ENCODE results near the gene TMEM52. TPM values are rescaled to one million over a fixed set of nuclear protein-coding genes. Genes with fewer than 3 reads are reported as not detected.

Gene TMEM52
- total and polyA plus RNA-seq, 2 of the 13 experiments (the other 11 are each of a cell fraction or from before 2014, with no cell fraction given), result 13.2 to 18.7 TPM

- Histone ChIP-seq H3K4me3 (replicated peaks in 1 of 3; ENCODE audit: insufficient read depth in 1 of 3, low read depth in 2 of 3, low read length in 3 of 3) (peak overlapping the region; percentile 67 to 87 (median 67)), H2AFZ (ENCODE audit: low read length) (no peak overlapping the region), H3K27ac (ENCODE audit: extremely low read length, insufficient read depth, low read length) (peak overlapping the region; percentile 91), H3K27me3 (ENCODE audit: control insufficient read depth in 1 of 2, insufficient read depth in 2 of 2, low read length in 2 of 2) (no peaks in the 10 kb centered on the region), H3K4me2 (ENCODE audit: low read depth, low read length) (peak overlapping the region; percentile 95), H3K36me3 (replicated peaks in 1 of 2; ENCODE audit: control insufficient read depth in 1 of 2, insufficient read depth in 2 of 2, low read length in 2 of 2) (no peaks in the 10 kb centered on the region; a peak in 1 of 5 replicates), H3K9me3 (ENCODE audit: low read length) (no peaks in the 10 kb centered on the region), H3K79me2 (ENCODE audit: insufficient read depth, low read length) (peaks cover 13% of the 10 kb centered on the region), H3K4me1 (ENCODE audit: insufficient read depth, low read length) (peaks cover 80% of the 10 kb centered on the region), H3K9ac (ENCODE audit: insufficient read depth, low read depth, low read length) (peak overlapping the region; percentile 84), H4K20me1 (ENCODE audit: insufficient read depth, low read length) (0 out of 2 replicates have a peak, but pooled peaks cover 3% of the 10 kb centered on the region)
- intact Hi-C loops (cut with micrococcal nuclease; ENCODE audit: unreplicated experiment), result no loop called here
- WGBS (ENCODE audit: low lambda C conversion rate), result 6% methylated on average over 9 of the region's 37 CpGs
- ChIA-PET POLR2A (interaction anchor here (0.6 to 4.3 kb wide), 11 partner anchors 8 to 103 kb away, joined by 3 to 55 read pairs (median 11); partner anchors contain the start of gene TMEM52), CTCF (ENCODE audit: low intra/inter-chr PET ratio, low total read pairs) (interaction anchor here (1.6 to 1.8 kb wide), 3 partner anchors 16 to 103 kb away, joined by 4 to 7 read pairs (median 5); no protein-coding TSS in a partner anchor)
- DNase-seq (ENCODE audit: low spot score) (peak; percentile 61), ATAC-seq (peak; percentile 77), FAIRE-seq (peak; percentile 51)
- in situ Hi-C loops (cut with HindIII; ENCODE audit: extremely low pct_ligation_motif_present, low pct_unique_long_range_greater_than_20kb), result no loop called here
- BruUV-seq (replicated peaks), result no TSS peak
- 0 out of 2 replicates have a peak, but pooled peaks have one; percentile 40 for TF ChIP-seq GTF3A (CRISPR knock-in tag; conservative IDR thresholded peaks at IDR 0.05)
- 0 out of 2 replicates have a peak, but pooled peaks have one; percentile 12 for TF ChIP-seq SOX5 (CRISPR knock-in tag; IDR thresholded peaks at IDR 0.05; ENCODE audit: borderline replicate concordance)
- peak; percentile 87 for TF ChIP-seq KDM2A (CRISPR knock-in tag; IDR thresholded peaks at IDR 0.05; ENCODE audit: borderline replicate concordance, low read depth)
- TF ChIP-seq ZNF687 (CRISPR knock-in tag; IDR thresholded peaks at IDR 0.05), result peak; percentile 89
- TF ChIP-seq HOMEZ (CRISPR knock-in tag; IDR thresholded peaks at IDR 0.05; ENCODE audit: low read depth), result 0 out of 2 replicates have a peak, but pooled peaks have one; percentile 23
- peak; percentile 92 to 96 for TF ChIP-seq HMGXB4 (CRISPR knock-in tag; IDR thresholded peaks at IDR 0.05; ENCODE audit: borderline replicate concordance in 1 of 2, low read depth in 1 of 2)
- TF ChIP-seq ZSCAN31 (CRISPR knock-in tag; IDR thresholded peaks at IDR 0.05; ENCODE audit: low read depth), result peak; percentile 63; the same call in 1 of the 2 replicates
- TF ChIP-seq ZSCAN21 (CRISPR knock-in tag; IDR thresholded peaks at IDR 0.05; ENCODE audit: borderline replicate concordance), result peak; percentile 75; the same call in 1 of the 2 replicates
- TF ChIP-seq NFE2 (CRISPR knock-in tag; IDR thresholded peaks at IDR 0.05), result no peak
- peak; percentile 28; the same call in 1 of the 2 replicates for TF ChIP-seq THAP9 (CRISPR knock-in tag; IDR thresholded peaks at IDR 0.05; ENCODE audit: borderline replicate concordance)
- no peak for TF ChIP-seq ZNF251 (CRISPR knock-in tag; IDR thresholded peaks at IDR 0.05)
Measured at GRCh38 chr1:1943834-1944570, 24.9 kb upstream of the TMEM52 start.
